ENCODE results near the gene HYLS1. TPM values are rescaled to one million over a fixed set of nuclear protein-coding genes. Genes with fewer than 3 reads are reported as not detected.

HYLS1 gene
- total RNA-seq, 2 experiments from 2014 or later, result 1.2 to 1.3 TPM

GRCh38 chr11:125902927-125903710 lies 15.7 kb downstream of the HYLS1 start, which contains the start of gene PUS3:
Gene PUS3 (minus strand): TSS chr11:125903206. CDS start chr11:125896284, 6,922 bp downstream.
- DNase-seq (peak; percentile 75 to 92 (median 84)), ATAC-seq (ENCODE audit: poor library complexity) (peak; percentile 93)
- Histone ChIP-seq H3K4me3 (ENCODE audit: low read length) (peak within 1 kb of the TSS; percentile 86), H3K4me1 (ENCODE audit: insufficient read depth, low read length) (peaks cover 29% of the 10 kb centered on the region), H3K27ac (ENCODE audit: low read depth in 1 of 2, low read length in 2 of 2) (peak within 1 kb of the TSS; percentile 55), H3K27me3 (ENCODE audit: control insufficient read depth in 1 of 2, insufficient read depth in 2 of 2, low read length in 2 of 2) (peaks cover 9 to 27% of the 10 kb centered on the region in 2 experiments), H3K36me3 (ENCODE audit: insufficient read depth, low read length) (peaks cover 15% of the 10 kb centered on the region), H3K9me3 (ENCODE audit: control insufficient read depth in 1 of 2, insufficient read depth in 1 of 2, low read length in 2 of 2) (peaks cover 0 to 6% of the 10 kb centered on the region in 2 experiments)
- H3K9me3 Mint-ChIP-seq, result no peaks in the 10 kb centered on the region
- H3K27me3 Mint-ChIP-seq, result peaks cover 41% of the 10 kb centered on the region
- peaks cover 46% of the 10 kb centered on the region for H3K4me1 Mint-ChIP-seq (ENCODE audit: low read depth)
- ChIA-PET POLR2A (interaction anchor here (0.6 to 2.5 kb wide), 11 partner anchors 13 to 577 kb away, joined by 3 to 67 read pairs (median 6); partner anchors contain the start of genes CDON, CHEK1, DCPS and FAM118B), CTCF (interaction anchor here (0.7 to 1.6 kb wide), 3 partner anchors 10 to 28 kb away, joined by 3 to 4 read pairs (median 3); no protein-coding TSS in a partner anchor)
- TF ChIP-seq CTCF (IDR thresholded peaks at IDR 0.05), result no peak
- peak within 1 kb of the TSS; percentile 95 for H3K4me3 Mint-ChIP-seq
- intact Hi-C loops (cut with DNase I, micrococcal nuclease), result loop anchor here (1.0 to 5.0 kb wide), 7 partner anchors 16 to 1276 kb away; partner anchors contain the start of genes HYLS1 (in 2 of the 2), CHEK1 (in 1 of the 2), FOXRED1 (in 1 of the 2) and SRPRA (in 1 of the 2)
- H3K27ac Mint-ChIP-seq, result peak within 1 kb of the TSS; percentile 88
- H3K36me3 Mint-ChIP-seq (ENCODE audit: low read depth), result peaks cover 28% of the 10 kb centered on the region

GRCh38 chr11:125903711-125904659 lies 16.5 kb downstream of the HYLS1 start, which contains the start of gene DDX25:
Gene DDX25 (plus strand): TSS chr11:125904508. CDS start chr11:125904518, 10 bp downstream.
- H3K9me3 Mint-ChIP-seq, result no peaks in the 10 kb centered on the region
- POLR2A ChIA-PET, result interaction anchor here (0.7 to 2.5 kb wide), 8 partner anchors 14 to 312 kb away, joined by 4 to 67 read pairs (median 6); partner anchors contain the start of genes CDON, CHEK1, FAM118B and HYLS1
- H3K4me3 Mint-ChIP-seq, result peak within 1 kb of the TSS; percentile 95
- Histone ChIP-seq H3K4me1 (ENCODE audit: insufficient read depth, low read length) (peaks cover 29% of the 10 kb centered on the region), H3K4me3 (ENCODE audit: low read length) (peak within 1 kb of the TSS; percentile 86), H3K9me3 (ENCODE audit: control insufficient read depth in 1 of 2, insufficient read depth in 1 of 2, low read length in 2 of 2) (peaks cover 0 to 6% of the 10 kb centered on the region in 2 experiments), H3K36me3 (ENCODE audit: insufficient read depth, low read length) (peaks cover 15% of the 10 kb centered on the region), H3K27me3 (ENCODE audit: control insufficient read depth in 1 of 2, insufficient read depth in 2 of 2, low read length in 2 of 2) (peaks cover 10 to 27% of the 10 kb centered on the region in 2 experiments), H3K27ac (ENCODE audit: low read depth in 1 of 2, low read length in 2 of 2) (no peak within 1 kb of the TSS)
- intact Hi-C loops (cut with DNase I, micrococcal nuclease), result loop anchor here (1.0 to 5.0 kb wide), 7 partner anchors 17 to 1277 kb away; partner anchors contain the start of genes HYLS1 (in 2 of the 2), CHEK1 (in 1 of the 2), FOXRED1 (in 1 of the 2) and SRPRA (in 1 of the 2)
- H3K27ac Mint-ChIP-seq, result peak within 1 kb of the TSS; percentile 88
- peaks cover 25% of the 10 kb centered on the region for H3K36me3 Mint-ChIP-seq (ENCODE audit: low read depth)
- peaks cover 45% of the 10 kb centered on the region for H3K4me1 Mint-ChIP-seq (ENCODE audit: low read depth)
- DNase-seq (peak in 3 of 14 experiments; percentile 23 to 43 (median 41)), ATAC-seq (ENCODE audit: poor library complexity) (peak; percentile 32)
- CTCF ChIA-PET, result interaction anchor here (1.3 to 1.6 kb wide), 2 partner anchors 11 to 29 kb away, joined by 3 to 4 read pairs; no protein-coding TSS in a partner anchor
- no peak for TF ChIP-seq CTCF (IDR thresholded peaks at IDR 0.05)
- H3K27me3 Mint-ChIP-seq, result peaks cover 50% of the 10 kb centered on the region

Data from CD4-positive, alpha-beta T cell (primary cell).